GM15510 (cell line): ENCODE measurements around the gene ERGIC3.

Experiments used
- POLR2A ChIP-seq: IDR thresholded peaks from 3 replicates; pipeline ENCODE4 v1.6.1; 2011; ENCODE audit warnings: borderline replicate concordance; ENCODE audit not compliant: insufficient read length; ENCODE audit errors: extremely low read depth

ERGIC3 gene

GRCh38 chr20:35510951-35511735 lies 30.7 kb upstream of the ERGIC3 start:
- no peak for TF ChIP-seq POLR2A

GRCh38 chr20:35511814-35512420 lies 30.0 kb upstream of the ERGIC3 start:
- no peak for TF ChIP-seq POLR2A

GRCh38 chr20:35514371-35514932 lies 27.4 kb upstream of the ERGIC3 start:
- no peak for TF ChIP-seq POLR2A

- TF ChIP-seq POLR2A: no peak
These were observed 26.5 kb upstream of the ERGIC3 start for GRCh38 chr20:35515341-35515740.

- no peak for TF ChIP-seq POLR2A
These were observed 25.8 kb upstream of the ERGIC3 start for GRCh38 chr20:35515949-35516645.

- TF ChIP-seq POLR2A: no peak
These were observed 24.8 kb upstream of the ERGIC3 start for GRCh38 chr20:35517125-35517524.

GRCh38 chr20:35518955-35519354 lies 22.9 kb upstream of the ERGIC3 start:
- TF ChIP-seq POLR2A: no peak

GRCh38 chr20:35523298-35523888 lies 18.5 kb upstream of the ERGIC3 start:
- TF ChIP-seq POLR2A: no peak

GRCh38 chr20:35525639-35526038 lies 16.2 kb upstream of the ERGIC3 start:
- no peak for TF ChIP-seq POLR2A

- no peak for TF ChIP-seq POLR2A
These were observed 14.6 kb upstream of the ERGIC3 start for GRCh38 chr20:35527122-35527769.

GRCh38 chr20:35529552-35529951 lies 12.3 kb upstream of the ERGIC3 start, which contains the start of gene C20orf173:
Gene C20orf173 (minus strand): TSS chr20:35529652. CDS start chr20:35529373, 279 bp downstream.
- TF ChIP-seq POLR2A: no peak

- TF ChIP-seq POLR2A: peak; percentile 28
These were observed 2.1 kb upstream of the ERGIC3 start for GRCh38 chr20:35539756-35540212.

GRCh38 chr20:35541118-35541782 lies 628 bp upstream of the ERGIC3 start:
- TF ChIP-seq POLR2A: no peak

- TF ChIP-seq POLR2A: no peak
These were observed 1.1 kb downstream of the ERGIC3 start for GRCh38 chr20:35542990-35543389.
